Measurements from ENCODE around the gene USP35.

The USP35 gene

DNA sequence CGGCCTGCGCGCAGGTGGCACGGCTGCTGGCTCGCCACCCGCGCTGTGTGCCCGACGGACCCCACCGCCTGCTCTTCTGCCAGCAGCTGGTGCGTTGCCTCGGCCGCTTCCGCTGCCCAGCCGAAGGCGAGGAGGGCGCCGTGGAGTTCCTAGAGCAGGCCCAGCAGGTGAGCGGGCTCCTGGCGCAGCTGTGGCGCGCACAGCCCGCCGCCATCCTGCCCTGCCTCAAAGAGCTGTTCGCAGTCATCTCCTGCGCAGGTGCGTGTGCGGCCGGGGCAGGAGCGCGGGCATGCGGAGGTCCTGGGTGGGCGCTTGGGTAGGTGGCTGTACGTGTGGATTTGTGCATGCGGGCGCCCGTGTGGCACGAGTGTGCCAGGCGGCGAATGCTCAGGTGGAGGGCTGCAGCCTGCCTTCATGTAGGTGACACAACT is 8.0 kb downstream of the USP35 start:
- H3K4me3 ChIP-seq (ENCODE audit: low read length) = no peak overlapping the region

DNA sequence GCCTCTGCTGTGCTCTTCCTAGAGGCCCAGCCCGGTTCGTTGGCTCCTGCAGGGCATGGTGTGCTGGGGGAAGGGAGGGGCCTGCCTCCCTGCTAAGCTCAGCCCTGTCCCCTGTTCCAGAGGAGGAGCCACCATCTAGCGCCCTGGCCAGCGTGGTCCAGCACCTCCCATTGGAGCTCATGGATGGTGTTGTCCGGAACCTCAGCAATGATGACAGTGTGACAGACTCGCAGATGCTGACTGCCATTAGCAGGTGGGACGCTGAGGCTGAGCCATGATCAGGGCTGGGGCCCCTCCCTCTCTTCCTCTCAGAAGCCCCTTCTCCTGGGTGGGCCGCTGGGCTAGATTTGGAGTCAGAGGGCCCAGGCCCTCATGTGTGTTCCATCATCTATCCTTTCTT is 9.1 kb downstream of the USP35 start:
- no peak for TF ChIP-seq ZNF274 (IDR thresholded peaks at IDR 0.05; ENCODE audit: low read depth, low read length)
- no peak overlapping the region for H3K4me3 ChIP-seq (ENCODE audit: low read length)

More for the DNA sequence above, 8.0 kb downstream of the USP35 start:
- no peak for TF ChIP-seq ZNF274 (IDR thresholded peaks at IDR 0.05; ENCODE audit: low read depth, low read length)

- no peak for TF ChIP-seq ZNF274 (IDR thresholded peaks at IDR 0.05; ENCODE audit: low read depth, low read length)
- H3K4me3 ChIP-seq (ENCODE audit: low read length) = no peak overlapping the region
Observed at GRCh38 chr11:78199015-78199652, 10.4 kb downstream of the USP35 start.

- no peak for TF ChIP-seq ZNF274 (IDR thresholded peaks at IDR 0.05; ENCODE audit: low read depth, low read length)
- H3K4me3 ChIP-seq (ENCODE audit: low read length) = no peak overlapping the region
Observed at GRCh38 chr11:78199653-78200015, 10.9 kb downstream of the USP35 start.

GRCh38 chr11:78200061-78200460 is 11.3 kb downstream of the USP35 start:
- no peak overlapping the region for H3K4me3 ChIP-seq (ENCODE audit: low read length)
- TF ChIP-seq ZNF274 (IDR thresholded peaks at IDR 0.05; ENCODE audit: low read depth, low read length) = no peak

DNA sequence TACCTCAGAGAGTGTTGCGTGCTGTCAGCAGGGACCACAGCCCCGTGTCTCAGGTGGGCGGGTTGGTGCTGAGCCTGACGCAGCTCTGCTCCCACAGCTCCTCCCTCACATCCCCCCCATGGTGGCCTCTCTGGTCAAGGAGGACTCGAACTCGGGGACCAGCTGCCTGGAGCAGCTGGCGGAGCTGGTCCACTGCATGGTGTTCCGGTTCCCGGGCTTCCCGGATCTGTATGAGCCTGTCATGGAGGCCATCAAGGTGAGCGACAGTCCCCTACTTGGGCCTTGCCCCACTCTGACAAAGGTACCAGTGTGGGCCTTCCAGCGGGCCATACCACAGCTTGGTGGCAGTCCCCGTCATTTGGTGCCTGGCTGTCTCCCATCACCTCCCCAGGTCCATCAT is 11.8 kb downstream of the USP35 start:
- TF ChIP-seq ZNF274 (IDR thresholded peaks at IDR 0.05; ENCODE audit: low read depth, low read length) = no peak
- H3K4me3 ChIP-seq (ENCODE audit: low read length) = no peak overlapping the region

GRCh38 chr11:78201096-78201818 is 12.5 kb downstream of the USP35 start:
- TF ChIP-seq ZNF274 (IDR thresholded peaks at IDR 0.05; ENCODE audit: low read depth, low read length) = no peak
- no peak overlapping the region for H3K4me3 ChIP-seq (ENCODE audit: low read length)

DNA sequence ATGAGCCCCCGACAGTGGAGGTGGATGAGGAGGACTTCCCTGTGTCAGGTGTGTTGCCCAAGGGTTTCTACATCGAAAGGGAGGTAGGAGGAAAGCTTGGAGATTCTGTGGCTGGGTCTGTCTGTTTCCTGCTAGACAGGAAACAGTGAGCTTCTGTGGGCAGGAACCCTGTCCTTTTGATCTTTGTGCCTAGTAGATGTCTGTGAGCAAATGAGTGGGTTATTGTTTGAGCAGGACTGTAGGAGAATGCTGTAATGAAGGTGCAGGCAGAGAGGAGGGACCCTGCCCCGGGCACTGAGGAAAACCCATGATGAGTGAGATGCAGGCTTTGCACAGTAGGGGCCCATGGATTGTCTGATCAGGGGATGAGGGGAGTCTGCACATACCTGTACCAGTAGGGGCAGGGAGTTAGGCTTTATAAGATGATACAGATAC is 14.0 kb downstream of the USP35 start:
- H3K4me3 ChIP-seq (ENCODE audit: low read length) = no peak overlapping the region
- no peak for TF ChIP-seq ZNF274 (IDR thresholded peaks at IDR 0.05; ENCODE audit: low read depth, low read length)

GRCh38 chr11:78203184-78203583 is 14.5 kb downstream of the USP35 start:
- TF ChIP-seq ZNF274 (IDR thresholded peaks at IDR 0.05; ENCODE audit: low read depth, low read length) = no peak
- no peak overlapping the region for H3K4me3 ChIP-seq (ENCODE audit: low read length)

DNA sequence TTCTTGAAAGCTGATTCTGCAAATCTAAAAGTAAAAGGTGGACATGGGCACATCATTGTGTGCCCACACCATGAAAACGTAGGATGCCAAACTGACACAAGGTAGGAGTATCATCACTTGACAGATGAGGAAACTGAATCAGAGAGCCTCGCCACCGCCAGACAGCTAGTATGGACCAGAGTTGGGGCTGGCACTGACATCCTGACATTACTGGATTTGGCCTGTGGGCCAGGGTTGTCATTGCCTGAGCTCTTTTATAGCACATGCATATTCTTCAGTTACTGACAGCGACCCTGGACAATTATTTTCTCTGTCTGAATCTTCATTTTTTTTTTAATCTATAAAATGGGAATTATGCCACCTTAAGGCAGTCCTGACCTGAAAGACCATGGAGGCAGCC is 16.5 kb downstream of the USP35 start:
- TF ChIP-seq ZNF274 (IDR thresholded peaks at IDR 0.05; ENCODE audit: low read depth, low read length) = no peak

GRCh38 chr11:78205691-78206090 is 17.0 kb downstream of the USP35 start:
- no peak overlapping the region for H3K4me3 ChIP-seq (ENCODE audit: low read length)
- no peak for TF ChIP-seq ZNF274 (IDR thresholded peaks at IDR 0.05; ENCODE audit: low read depth, low read length)

More for the DNA sequence above, 16.5 kb downstream of the USP35 start:
- no peak overlapping the region for H3K4me3 ChIP-seq (ENCODE audit: low read length)

DNA sequence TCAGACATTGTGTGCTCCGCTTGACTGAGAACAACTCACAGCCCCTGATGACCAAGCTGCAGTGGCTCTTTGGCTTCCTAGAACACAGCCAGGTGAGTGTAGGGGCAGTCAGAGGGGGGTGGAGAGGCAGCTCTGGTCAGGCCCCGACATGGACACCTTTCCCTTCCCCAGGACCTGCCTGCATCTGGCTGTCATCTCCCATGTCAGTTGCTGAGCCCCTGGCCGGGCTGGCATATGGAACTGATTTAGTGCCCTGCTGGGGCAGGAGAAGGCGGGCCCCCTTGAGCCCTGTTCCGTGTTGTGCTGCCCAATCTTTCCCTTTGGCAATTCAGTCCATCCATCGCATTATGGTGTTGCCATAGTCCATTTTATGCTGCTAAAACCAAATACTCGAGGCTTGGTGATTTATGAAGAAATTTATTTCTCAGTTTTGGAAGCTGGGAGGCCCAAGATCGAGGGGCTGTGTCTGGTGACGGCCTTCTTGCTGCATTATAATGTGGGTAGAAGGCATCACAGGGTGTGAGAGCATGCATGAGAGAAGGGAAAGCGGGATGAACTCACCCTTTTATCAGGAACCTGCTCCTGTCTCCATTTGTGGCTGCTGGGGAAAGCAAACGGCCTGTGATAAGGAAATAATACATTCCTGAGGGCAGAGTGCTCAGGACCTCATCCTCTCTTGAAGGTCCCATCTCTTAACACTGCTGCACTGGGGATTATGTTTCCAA is 19.0 kb downstream of the USP35 start:
- H3K4me3 ChIP-seq (ENCODE audit: low read length) = no peak overlapping the region
- no peak for TF ChIP-seq ZNF274 (IDR thresholded peaks at IDR 0.05; ENCODE audit: low read depth, low read length)

- TF ChIP-seq ZNF274 (IDR thresholded peaks at IDR 0.05; ENCODE audit: low read depth, low read length) = no peak
- no peak overlapping the region for H3K4me3 ChIP-seq (ENCODE audit: low read length)
Observed at GRCh38 chr11:78208257-78209165, 19.8 kb downstream of the USP35 start.

- no peak overlapping the region for H3K4me3 ChIP-seq (ENCODE audit: low read length)
- no peak for TF ChIP-seq ZNF274 (IDR thresholded peaks at IDR 0.05; ENCODE audit: low read depth, low read length)
Observed at GRCh38 chr11:78209478-78209877, 20.8 kb downstream of the USP35 start.
